Measurements from ENCODE around the gene GNAS. TPM values are rescaled to one million over a fixed set of nuclear protein-coding genes. Genes with fewer than 3 reads are reported as not detected.

The GNAS gene
- total and polyA plus RNA-seq, 12 donors: 614 to 6,333 (median 1,418) TPM

- Histone ChIP-seq H3K27me3 (no peaks in the 10 kb centered on the region), H3K36me3 (replicated peaks in 1 of 2) (no peaks in the 10 kb centered on the region), H3K9me3 (replicated peaks in 1 of 3) (peaks cover 0 to 6% (median 0%) of the 10 kb centered on the region in 3 donors), H3K4me1 (replicated peaks in 1 of 2) (peaks cover 7 to 44% of the 10 kb centered on the region in 2 donors), H3K4me3 (no peak overlapping the region), H3K27ac (peak overlapping the region in 2 of 5 donors; percentile 69 to 88)
- peak; percentile 53 to 80 (median 73) for DNase-seq
- intact Hi-C loops (cut with DNase I): no loop called here
- WGBS, 4 donors: 66 to 72% (median 67%) methylated on average over 9 of the region's 9 CpGs
- TF ChIP-seq CTCF (IDR thresholded peaks at IDR 0.05) (peak in 1 of 6 experiments; percentile 11), POLR2A (IDR thresholded peaks at IDR 0.05) (no peak)
Measured at GRCh38 chr20:58880994-58881752, 28.7 kb downstream of the GNAS start.

GRCh38 chr20:58882704-58883089 lies 30.2 kb downstream of the GNAS start:
- H3K36me3 ChIP-seq (replicated peaks in 1 of 2): no peaks in the 10 kb centered on the region
- intact Hi-C loops (cut with DNase I): no loop called here
- H3K9me3 ChIP-seq (replicated peaks in 1 of 3): peaks cover 0 to 6% (median 0%) of the 10 kb centered on the region in 3 donors
- no peak for TF ChIP-seq POLR2A (IDR thresholded peaks at IDR 0.05)
- TF ChIP-seq CTCF (IDR thresholded peaks at IDR 0.05): no peak
- no peak overlapping the region for H3K4me3 ChIP-seq
- 73 to 87% (median 78%) methylated on average over 5 of the region's 5 CpGs for WGBS, 4 donors
- H3K27ac ChIP-seq: peak overlapping the region in 1 of 5 donors; percentile 44
- H3K27me3 ChIP-seq: no peaks in the 10 kb centered on the region
- peaks cover 7 to 44% of the 10 kb centered on the region in 2 donors for H3K4me1 ChIP-seq (replicated peaks in 1 of 2)
- DNase-seq: no peak

- Histone ChIP-seq H3K9me3 (replicated peaks in 1 of 3) (peaks cover 0 to 6% (median 0%) of the 10 kb centered on the region in 3 donors), H3K4me3 (no peak overlapping the region), H3K4me1 (replicated peaks in 1 of 2) (peaks cover 10 to 40% of the 10 kb centered on the region in 2 donors), H3K36me3 (replicated peaks in 1 of 2) (no peaks in the 10 kb centered on the region), H3K27me3 (no peaks in the 10 kb centered on the region), H3K27ac (peak overlapping the region in 2 of 5 donors; percentile 22 to 44)
- TF ChIP-seq CTCF (IDR thresholded peaks at IDR 0.05): no peak
- no peak for TF ChIP-seq POLR2A (IDR thresholded peaks at IDR 0.05)
- no peak for DNase-seq
- intact Hi-C loops (cut with DNase I): no loop called here
- 61 to 68% (median 64%) methylated on average over 9 of the region's 9 CpGs for WGBS, 4 donors
Measured at GRCh38 chr20:58883241-58883691, 30.8 kb downstream of the GNAS start.

- Histone ChIP-seq H3K4me3 (no peak overlapping the region), H3K4me1 (replicated peaks in 1 of 2) (peaks cover 10 to 26% of the 10 kb centered on the region in 2 donors), H3K9me3 (replicated peaks in 1 of 3) (peaks cover 0 to 6% (median 0%) of the 10 kb centered on the region in 3 donors), H3K36me3 (replicated peaks in 1 of 2) (no peaks in the 10 kb centered on the region), H3K27ac (no peak overlapping the region), H3K27me3 (no peaks in the 10 kb centered on the region)
- TF ChIP-seq CTCF (IDR thresholded peaks at IDR 0.05): no peak
- TF ChIP-seq POLR2A (IDR thresholded peaks at IDR 0.05): no peak
- no peak for DNase-seq
- intact Hi-C loops (cut with DNase I): no loop called here
- WGBS, 4 donors: 78 to 84% (median 79%) methylated on average over 3 of the region's 3 CpGs
Measured at GRCh38 chr20:58884966-58885365, 32.5 kb downstream of the GNAS start.
